Erythroblast (primary cell): ENCODE data around the gene CXCL16.

Source experiments
- GATA1 ChIP-seq: IDR thresholded peaks from 2 replicates; pipeline ENCODE4 v1.6.1; 2011; ENCODE audit warnings: low read depth, mild to moderate bottlenecking, control low read depth, low read length, moderate library complexity
- POLR2A ChIP-seq: IDR thresholded peaks from 2 replicates; pipeline ENCODE4 v1.6.1; 2011; ENCODE audit warnings: mild to moderate bottlenecking, low read length

DNA sequence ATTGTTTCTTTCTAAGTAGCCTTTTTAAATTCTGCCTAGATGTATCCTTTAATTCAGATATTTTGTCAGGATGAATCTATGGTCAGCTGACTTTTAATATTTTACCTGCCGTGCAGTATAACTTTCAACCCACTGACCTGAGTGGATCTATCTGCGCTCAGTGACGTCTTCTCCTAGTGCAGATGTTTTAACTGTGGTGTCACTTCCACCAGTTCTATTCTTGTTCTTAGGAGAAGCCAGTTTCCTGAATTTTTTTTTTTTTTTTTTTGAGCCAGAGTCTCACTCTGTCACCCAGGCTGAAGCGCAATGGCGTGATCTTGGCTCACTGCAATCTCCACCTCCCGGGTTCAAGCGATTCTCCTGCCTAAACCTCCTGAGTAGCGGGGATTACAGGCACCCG, 27.0 kb upstream of the CXCL16 start:
- TF ChIP-seq POLR2A (no peak), GATA1 (no peak)
